Mesenchymal stem cell (in vitro differentiated cells and primary cell): Measurements from ENCODE around the gene PLCB1.
"Not testable (repeated sequence)": the region's sequence is repeated elsewhere in the genome, so short reads cannot be mapped to it uniquely, and the experiment has no call there.

Experiments used
- DNase-seq: peaks from one replicate; pipeline ENCODE4 v3.0.0-alpha.2; 2013
- H2AFZ ChIP-seq: one replicate; pipeline ENCODE4 v1.6.1; 2013; ENCODE audit warnings: low read depth, mild to moderate bottlenecking, control low read depth, inconsistent platforms, low read length, moderate library complexity
- H2AK5ac ChIP-seq: 2 replicates; pipeline ENCODE4 v1.6.1; 2013; ENCODE audit warnings: low read length, moderate library complexity, mild to moderate bottlenecking, inconsistent platforms; ENCODE audit not compliant: severe bottlenecking
- H2BK120ac ChIP-seq: one replicate; pipeline ENCODE4 v1.6.1; 2013; ENCODE audit warnings: low read depth, mild to moderate bottlenecking, inconsistent platforms, low read length, moderate library complexity
- H2BK12ac ChIP-seq, 2 experiments: one replicate each; pipeline ENCODE4 v1.6.1; 2013; ENCODE audit warnings: inconsistent platforms in 2 of 2, low read length in 2 of 2, mild to moderate bottlenecking in 2 of 2, moderate library complexity in 2 of 2, control low read depth in 1 of 2
- H2BK15ac ChIP-seq: one replicate; pipeline ENCODE4 v1.6.1; 2013; ENCODE audit warnings: mild to moderate bottlenecking, low read depth, inconsistent platforms; ENCODE audit not compliant: poor library complexity, severe bottlenecking
- H2BK5ac ChIP-seq: 2 replicates; pipeline ENCODE4 v1.6.1; 2013; ENCODE audit warnings: low read depth, mild to moderate bottlenecking, low read length, control low read depth, inconsistent platforms; ENCODE audit not compliant: poor library complexity, severe bottlenecking
- H3K14ac ChIP-seq, 2 experiments: one replicate each; pipeline ENCODE4 v1.6.1; 2013; ENCODE audit warnings: inconsistent platforms in 2 of 2, low read length in 2 of 2, control low read depth in 1 of 2, mild to moderate bottlenecking in 1 of 2, moderate library complexity in 1 of 2
- H3K18ac ChIP-seq, 2 experiments: one replicate each; pipeline ENCODE4 v1.6.1; 2013; ENCODE audit warnings: inconsistent platforms in 2 of 2, low read length in 2 of 2, control low read depth in 1 of 2, low read depth in 1 of 2, mild to moderate bottlenecking in 1 of 2
- H3K23ac ChIP-seq, 2 experiments: one replicate each; pipeline ENCODE4 v1.6.1; 2013; ENCODE audit warnings: inconsistent platforms in 2 of 2, low read length in 2 of 2, mild to moderate bottlenecking in 2 of 2, moderate library complexity in 2 of 2, control low read depth in 1 of 2
- H3K27ac ChIP-seq: 2 replicates; pipeline ENCODE4 v1.5.1; 2013; ENCODE audit warnings: mild to moderate bottlenecking, moderate library complexity, low read length, control low read depth, inconsistent platforms; ENCODE audit not compliant: poor library complexity, severe bottlenecking
- H3K27me3 ChIP-seq, 2 experiments: 2 replicates each; pipeline versions ENCODE4 v1.6.1 to v1.7.0; 2013; ENCODE audit warnings: low read length in 2 of 2, mild to moderate bottlenecking in 2 of 2, moderate library complexity in 2 of 2, control low read depth in 1 of 2, inconsistent platforms in 1 of 2; ENCODE audit not compliant: control insufficient read depth in 1 of 2, insufficient read depth in 1 of 2
- H3K36me3 ChIP-seq, 2 experiments: 2 replicates each; pipeline versions ENCODE4 v1.6.1 to v1.7.0; 2013; ENCODE audit warnings: low read length in 2 of 2, control low read depth in 1 of 2, inconsistent platforms in 1 of 2, low read depth in 1 of 2, mild to moderate bottlenecking in 1 of 2; ENCODE audit not compliant: insufficient read depth in 2 of 2, control insufficient read depth in 1 of 2
- H3K4ac ChIP-seq, 2 experiments: one replicate each; pipeline ENCODE4 v1.6.1; 2013; ENCODE audit warnings: inconsistent platforms in 2 of 2, low read length in 2 of 2, mild to moderate bottlenecking in 2 of 2, moderate library complexity in 2 of 2, control low read depth in 1 of 2, low read depth in 1 of 2
- H3K4me1 ChIP-seq: 2 replicates; pipeline ENCODE4 v1.6.1; 2013; ENCODE audit warnings: low read depth, low read length, control low read depth; ENCODE audit not compliant: control insufficient read depth, insufficient read depth
- H3K4me2 ChIP-seq: 2 replicates; pipeline ENCODE4 v1.6.1; 2013; ENCODE audit warnings: low read length, mild to moderate bottlenecking, inconsistent platforms; ENCODE audit not compliant: poor library complexity, severe bottlenecking
- H3K4me3 ChIP-seq, 2 experiments: 2 replicates each; pipeline versions ENCODE4 v1.5.1 to v1.7.0; 2013; ENCODE audit warnings: low read length in 2 of 2, mild to moderate bottlenecking in 2 of 2, control low read depth in 1 of 2, low read depth in 1 of 2; ENCODE audit not compliant: insufficient read depth in 1 of 2
- H3K79me1 ChIP-seq: replicated peaks from 2 replicates; pipeline ENCODE4 v1.6.1; 2013; ENCODE audit warnings: mild to moderate bottlenecking, control low read depth, low read length, inconsistent platforms; ENCODE audit not compliant: poor library complexity, severe bottlenecking
- H3K9ac ChIP-seq: 2 replicates; pipeline ENCODE4 v1.7.0; 2013; ENCODE audit warnings: mild to moderate bottlenecking, low read length, moderate library complexity
- H3K9me3 ChIP-seq: 2 replicates; pipeline ENCODE4 v1.7.0; 2013; ENCODE audit warnings: mild to moderate bottlenecking, low read length; ENCODE audit not compliant: control insufficient read depth
- H4K8ac ChIP-seq: one replicate; pipeline ENCODE4 v1.6.1; 2013; ENCODE audit warnings: inconsistent platforms, mild to moderate bottlenecking, low read length, moderate library complexity
- H4K91ac ChIP-seq: one replicate; pipeline ENCODE4 v1.6.1; 2013; ENCODE audit warnings: mild to moderate bottlenecking, low read length, inconsistent platforms
- WGBS: methylation state at CpG from one replicate; pipeline ENCODE4 v1.1.7; 2013; ENCODE audit warnings: mixed read lengths; 5-methylcytosine and 5-hydroxymethylcytosine counted together

Gene PLCB1

GRCh38 chr20:8587251-8587650, 455.2 kb downstream of the PLCB1 start:
- H2AK5ac ChIP-seq, result no peak overlapping the region
- no peak overlapping the region for H3K4me2 ChIP-seq
- WGBS, result no CpG with 5 or more reads among the region's 1 CpG
- H4K8ac ChIP-seq, result no peak overlapping the region
- H3K4me1 ChIP-seq, result no peaks in the 10 kb centered on the region
- no peak overlapping the region for H4K91ac ChIP-seq
- no peaks in the 10 kb centered on the region for H3K27me3 ChIP-seq
- H3K79me1 ChIP-seq, result no peaks in the 10 kb centered on the region
- no peak overlapping the region for H3K4me3 ChIP-seq
- no peak overlapping the region for H2BK120ac ChIP-seq
- no peak overlapping the region for H3K27ac ChIP-seq
- H2AFZ ChIP-seq, result no peak overlapping the region
- H3K14ac ChIP-seq, result no peak overlapping the region
- no peak overlapping the region for H2BK15ac ChIP-seq
- H2BK12ac ChIP-seq, result no peak overlapping the region
- no peaks in the 10 kb centered on the region for H3K36me3 ChIP-seq
- no peak for DNase-seq
- no peak overlapping the region for H3K23ac ChIP-seq
- H3K9me3 ChIP-seq, result no peaks in the 10 kb centered on the region
- no peak overlapping the region for H3K9ac ChIP-seq
- H3K18ac ChIP-seq, result no peak overlapping the region
- no peak overlapping the region for H2BK5ac ChIP-seq
- H3K4ac ChIP-seq, result no peak overlapping the region

- Histone ChIP-seq H3K23ac (no peak overlapping the region), H3K9me3 (no peaks in the 10 kb centered on the region), H3K18ac (no peak overlapping the region), H3K4ac (no peak overlapping the region), H2BK15ac (no peak overlapping the region), H3K4me2 (no peak overlapping the region), H4K91ac (no peak overlapping the region), H3K36me3 (no peaks in the 10 kb centered on the region), H2AK5ac (no peak overlapping the region), H2BK120ac (no peak overlapping the region), H4K8ac (no peak overlapping the region), H2AFZ (no peak overlapping the region), H3K79me1 (no peaks in the 10 kb centered on the region), H2BK12ac (no peak overlapping the region), H3K4me3 (no peak overlapping the region), H3K14ac (no peak overlapping the region), H3K9ac (no peak overlapping the region), H2BK5ac (no peak overlapping the region), H3K27me3 (no peaks in the 10 kb centered on the region), H3K4me1 (no peaks in the 10 kb centered on the region), H3K27ac (no peak overlapping the region)
- DNase-seq, result no peak
- 100% methylated on average over 2 of the region's 3 CpGs for WGBS
Observed at GRCh38 chr20:8587810-8588209, 455.7 kb downstream of the PLCB1 start.

- H3K23ac ChIP-seq, result no peak overlapping the region
- H3K27ac ChIP-seq, result no peak overlapping the region
- H3K4me1 ChIP-seq, result no peaks in the 10 kb centered on the region
- H3K79me1 ChIP-seq, result no peaks in the 10 kb centered on the region
- no peaks in the 10 kb centered on the region for H3K9me3 ChIP-seq
- WGBS, result 50% methylated on average over 1 of the region's 4 CpGs
- H2BK15ac ChIP-seq, result no peak overlapping the region
- H3K18ac ChIP-seq, result no peak overlapping the region
- H3K14ac ChIP-seq, result no peak overlapping the region
- no peak overlapping the region for H4K91ac ChIP-seq
- no peak overlapping the region for H3K9ac ChIP-seq
- H2BK5ac ChIP-seq, result no peak overlapping the region
- H3K4me2 ChIP-seq, result no peak overlapping the region
- no peaks in the 10 kb centered on the region for H3K36me3 ChIP-seq
- H3K4ac ChIP-seq, result no peak overlapping the region
- H3K4me3 ChIP-seq, result no peak overlapping the region
- peak overlapping the region; percentile 27 for H2AK5ac ChIP-seq
- no peaks in the 10 kb centered on the region for H3K27me3 ChIP-seq
- H4K8ac ChIP-seq, result no peak overlapping the region
- DNase-seq, result no peak
- H2BK120ac ChIP-seq, result no peak overlapping the region
- H2AFZ ChIP-seq, result no peak overlapping the region
- no peak overlapping the region for H2BK12ac ChIP-seq
Observed at GRCh38 chr20:8589956-8590355, 457.9 kb downstream of the PLCB1 start.

- H3K79me1 ChIP-seq, H4K91ac ChIP-seq, H3K4me2 ChIP-seq, H2BK120ac ChIP-seq, H2BK15ac ChIP-seq, H3K4me1 ChIP-seq, H2BK5ac ChIP-seq, H3K9me3 ChIP-seq, H3K4me3 ChIP-seq, H3K4ac ChIP-seq, H3K9ac ChIP-seq, H3K14ac ChIP-seq, H2BK12ac ChIP-seq, H3K27me3 ChIP-seq, H3K36me3 ChIP-seq, H2AFZ ChIP-seq, H4K8ac ChIP-seq, H2AK5ac ChIP-seq, H3K18ac ChIP-seq, DNase-seq, H3K23ac ChIP-seq: not testable (repeated sequence)
- H3K27ac ChIP-seq, result peak overlapping the region; percentile 85
- WGBS, result 100% methylated on average over 1 of the region's 18 CpGs
Observed at GRCh38 chr20:8600910-8601541, 469.0 kb downstream of the PLCB1 start.
